GOT3 (cell line): ENCODE measurements around the gene UNCX.

ENCODE experiments used
- DNase-seq: peaks from one replicate; lab custom pipeline; 2025; ENCODE audit warnings: mixed read lengths; lab: John Stamatoyannopoulos, UW

Gene UNCX

DNA sequence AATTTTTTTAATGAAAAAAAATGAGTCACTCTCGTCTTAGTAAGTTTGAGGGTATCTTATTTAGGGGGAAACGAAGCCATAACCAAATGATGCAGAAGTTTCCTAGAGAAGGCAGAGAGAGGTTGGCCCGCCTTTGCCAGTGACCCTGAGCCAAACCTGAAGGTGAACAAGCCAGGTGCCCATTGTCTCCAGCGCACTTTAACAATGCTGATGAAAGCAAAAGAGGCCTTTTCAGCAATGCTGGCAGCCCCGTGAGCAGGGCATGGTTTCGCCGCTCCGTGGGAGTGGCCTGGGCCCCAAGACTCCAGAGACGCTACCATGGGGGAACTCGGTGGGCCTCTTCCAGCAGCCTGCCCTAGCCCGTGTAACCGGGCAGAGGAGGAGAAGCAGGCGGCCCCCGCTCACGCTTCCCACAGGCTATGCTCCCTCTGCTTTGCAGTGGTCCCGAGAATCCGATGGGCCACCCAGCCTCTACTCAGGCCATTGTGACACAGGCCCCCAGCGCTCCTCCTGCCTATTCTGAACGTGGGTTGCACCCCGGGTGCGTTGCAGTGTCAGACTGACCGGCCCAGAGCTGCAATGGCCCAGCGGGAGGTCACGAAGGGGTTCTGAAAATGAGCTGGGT lies 14.0 kb upstream of the UNCX start:
- DNase-seq: no peak

DNA sequence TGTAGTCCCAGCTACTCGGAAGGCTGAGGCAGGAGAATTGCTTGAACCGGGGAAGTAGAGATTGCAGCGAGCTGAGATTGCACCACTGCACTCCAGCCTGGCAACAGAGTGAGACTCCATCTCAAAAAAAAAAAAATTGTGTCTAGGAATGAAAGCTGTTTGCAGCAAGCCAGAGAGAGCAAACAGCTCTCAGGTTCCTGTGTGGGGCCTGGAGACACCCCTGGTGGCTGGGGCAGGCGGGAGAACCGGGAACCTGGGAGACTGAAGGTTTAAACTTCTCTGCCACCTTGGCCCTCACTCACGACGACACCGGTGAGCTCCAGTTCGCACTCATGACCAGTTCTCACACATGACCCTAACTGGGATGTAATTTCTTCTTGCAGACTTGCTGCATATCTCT lies 13.2 kb upstream of the UNCX start:
- no peak for DNase-seq

DNA sequence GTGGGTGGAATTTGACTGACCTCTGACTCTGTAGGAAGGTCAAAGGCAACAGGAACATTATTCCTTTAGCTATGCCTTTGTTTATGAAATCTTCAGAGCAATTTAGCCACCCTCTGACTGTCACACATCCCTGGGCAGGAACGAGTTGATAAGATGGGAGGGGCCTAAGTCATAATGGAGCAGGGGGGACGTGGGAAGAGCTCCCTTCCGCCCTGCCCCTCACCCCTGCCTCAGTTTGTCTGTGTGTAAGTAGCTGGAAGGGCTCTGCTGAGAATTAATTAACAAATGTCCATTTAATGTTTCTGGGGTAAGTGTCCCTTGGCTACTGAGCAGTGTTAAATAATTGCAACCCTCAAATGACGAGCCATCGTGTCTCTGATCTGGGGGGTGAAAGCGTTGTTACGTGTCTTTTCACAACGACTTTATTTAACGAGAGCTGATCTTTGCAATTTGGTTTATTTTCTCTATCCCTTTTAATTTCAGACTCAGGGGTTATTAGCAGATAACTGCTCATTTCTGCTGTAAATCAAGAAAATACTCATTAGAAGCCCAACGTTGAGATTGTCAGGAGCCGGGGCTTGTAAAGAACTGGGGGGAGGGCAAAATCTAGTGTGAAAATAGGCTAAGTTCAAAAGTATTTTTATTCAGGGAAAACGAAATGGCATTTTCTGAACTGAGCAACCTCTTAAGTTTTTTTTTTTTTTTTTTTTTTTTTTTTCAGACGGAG lies 12.5 kb upstream of the UNCX start:
- DNase-seq: no peak

DNA sequence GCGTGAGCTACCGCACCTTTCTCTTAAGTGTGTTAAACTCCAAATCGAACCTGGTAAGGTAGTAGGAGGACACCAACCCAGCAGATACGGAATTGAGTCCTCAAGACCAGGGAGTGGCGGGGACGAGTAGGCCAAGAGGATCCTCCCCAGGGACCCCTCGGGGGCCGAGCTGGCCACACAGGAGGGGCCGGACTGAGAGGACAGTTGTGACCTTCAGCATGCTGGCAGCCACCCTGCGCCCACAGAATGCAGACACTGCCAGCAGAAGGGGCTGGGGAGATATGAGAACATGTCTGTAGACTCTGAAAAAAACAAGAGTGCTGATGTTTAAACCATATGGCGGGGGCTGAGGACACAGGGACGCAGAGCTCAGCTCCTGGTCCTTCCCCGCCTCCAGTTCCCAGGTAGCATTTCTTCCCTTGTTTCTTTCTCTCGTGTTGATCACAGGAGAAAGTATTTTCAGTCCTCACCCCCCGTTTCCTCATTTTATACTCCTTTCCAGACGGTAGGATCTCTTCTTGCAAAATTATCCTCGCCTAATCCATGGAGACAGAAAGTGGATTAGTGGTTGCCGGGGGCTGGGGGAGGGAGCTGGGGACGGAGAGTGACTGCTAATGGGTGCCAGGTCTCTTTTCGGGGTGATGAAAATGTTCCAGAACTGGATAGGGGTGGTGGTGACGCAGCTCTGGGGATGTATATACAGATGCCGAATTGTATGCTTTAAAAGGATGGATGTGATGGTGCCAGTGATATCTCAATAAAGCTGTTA lies 11.5 kb upstream of the UNCX start:
- no peak for DNase-seq

DNA sequence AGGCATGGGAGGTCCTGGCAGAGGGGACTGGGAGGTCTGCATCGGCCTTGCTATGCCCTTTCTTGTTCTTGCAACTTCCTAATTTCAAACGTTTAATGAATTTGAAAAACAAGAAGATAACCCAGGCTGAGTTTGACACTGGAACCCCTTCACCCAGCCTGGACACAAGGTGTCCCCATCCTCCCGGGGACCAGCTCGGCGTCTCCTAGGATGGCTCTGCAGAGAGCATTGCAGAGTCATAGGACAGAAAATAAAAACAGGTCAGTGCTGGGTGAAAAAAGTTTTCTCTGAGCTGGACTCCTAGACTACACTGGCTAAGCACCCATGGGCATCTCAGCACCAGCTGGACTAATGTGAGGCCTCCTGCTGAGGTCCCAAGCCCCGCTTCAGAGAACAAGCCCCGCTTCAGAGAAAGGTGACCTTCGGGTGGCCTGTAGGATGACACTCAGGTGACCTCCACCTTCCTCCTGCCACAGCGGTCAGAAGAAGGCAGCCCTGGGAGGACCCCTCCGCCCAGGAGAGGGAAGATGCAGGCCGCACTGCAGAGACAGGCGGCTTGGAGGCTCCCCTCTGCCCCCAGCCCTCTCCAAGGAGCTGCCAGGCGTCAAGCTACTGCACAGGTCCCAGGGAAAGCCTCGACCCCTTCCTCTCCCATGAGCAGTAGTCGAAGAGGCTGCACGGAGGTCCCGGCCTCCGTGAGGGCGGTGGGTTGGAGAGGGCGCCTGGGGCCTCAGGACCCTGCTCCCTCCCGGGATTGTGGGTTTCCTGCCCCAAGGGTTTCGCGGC lies 9.3 kb upstream of the UNCX start:
- no peak for DNase-seq

DNA sequence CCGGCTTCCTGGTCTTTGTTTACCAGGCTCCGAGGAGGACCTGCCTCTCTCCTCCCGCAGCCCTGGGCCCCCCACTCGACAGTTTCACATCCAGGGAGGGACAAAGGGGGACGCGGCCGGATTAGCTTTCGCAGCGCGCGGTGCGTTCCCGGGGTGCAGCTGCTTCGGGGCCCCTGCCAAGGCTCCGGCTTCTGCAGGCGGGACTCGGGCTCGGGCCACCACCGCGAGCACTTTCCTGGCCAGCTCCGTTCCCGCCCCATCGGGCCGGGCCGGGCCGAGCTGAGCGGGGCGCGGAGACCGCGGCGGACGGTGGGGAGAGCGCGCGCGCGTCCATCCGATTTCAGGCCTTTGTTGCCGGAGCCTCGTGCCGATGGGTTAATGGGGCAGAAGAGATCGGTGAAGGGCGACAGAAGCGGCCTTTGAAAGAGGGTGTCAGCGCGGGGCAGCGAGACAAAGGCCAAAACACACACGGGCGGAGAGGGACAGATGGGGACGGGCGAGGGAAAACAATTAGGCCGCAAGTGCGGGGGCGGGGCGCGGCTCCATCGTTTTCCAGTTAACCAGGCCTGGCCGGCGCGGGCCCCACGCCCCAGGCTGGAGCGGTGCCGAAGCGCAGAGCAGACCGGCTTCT lies 8.5 kb upstream of the UNCX start:
- no peak for DNase-seq

DNA sequence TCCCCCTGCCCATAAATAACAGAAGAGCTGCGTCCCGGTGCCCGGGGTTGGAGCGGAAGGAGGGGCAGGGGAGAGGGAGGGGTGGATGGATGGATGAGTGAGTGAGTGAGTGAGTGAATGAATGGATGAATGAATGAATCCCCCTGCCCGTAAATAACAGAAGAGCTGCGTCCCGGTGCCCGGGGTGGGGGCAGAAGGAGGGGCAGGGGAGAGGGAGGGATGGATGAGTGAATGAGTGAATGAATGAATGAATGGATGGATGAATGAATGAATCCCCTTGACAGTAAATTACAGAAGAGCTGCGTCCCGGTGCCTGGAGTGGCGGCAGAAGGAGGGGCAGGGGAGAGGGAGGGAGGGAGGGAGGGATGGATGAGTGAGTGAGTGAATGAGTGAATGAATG lies 7.6 kb upstream of the UNCX start:
- DNase-seq: no peak

DNA sequence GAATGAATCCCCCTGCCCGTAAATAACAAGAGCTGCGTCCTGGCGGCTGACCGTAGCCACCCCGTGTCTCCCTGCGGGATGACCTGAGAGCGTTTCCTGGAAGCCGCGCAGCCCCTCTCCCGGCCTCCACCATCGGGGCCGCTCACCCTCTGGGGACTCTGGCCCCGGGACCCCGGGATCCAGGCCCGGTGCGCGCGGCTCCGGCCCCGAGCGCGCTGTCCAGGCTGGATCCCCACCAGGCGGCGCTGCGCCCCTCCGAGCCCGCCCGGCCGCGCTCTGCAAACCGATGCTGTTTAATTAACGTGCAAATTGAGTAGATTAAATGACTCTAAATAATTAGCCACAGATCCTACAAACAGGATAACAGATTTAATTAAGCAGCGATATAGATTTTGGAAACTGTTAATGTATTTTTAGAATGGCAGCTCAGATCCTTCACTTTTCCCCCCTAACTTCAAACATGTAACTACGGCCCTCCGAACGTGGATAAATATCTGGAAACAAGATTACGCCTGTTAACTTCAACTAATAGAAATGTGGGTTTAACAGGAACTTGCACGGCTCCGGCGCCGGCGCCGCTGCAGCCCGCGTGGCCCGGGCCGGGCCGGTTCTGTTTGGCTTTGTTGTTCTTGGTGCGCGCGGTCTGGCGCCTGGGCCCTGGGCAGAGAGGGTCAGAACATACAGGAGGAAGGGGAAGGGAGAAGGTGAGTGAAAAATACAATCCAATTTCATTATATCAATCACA lies 7.1 kb upstream of the UNCX start:
- DNase-seq: no peak

DNA sequence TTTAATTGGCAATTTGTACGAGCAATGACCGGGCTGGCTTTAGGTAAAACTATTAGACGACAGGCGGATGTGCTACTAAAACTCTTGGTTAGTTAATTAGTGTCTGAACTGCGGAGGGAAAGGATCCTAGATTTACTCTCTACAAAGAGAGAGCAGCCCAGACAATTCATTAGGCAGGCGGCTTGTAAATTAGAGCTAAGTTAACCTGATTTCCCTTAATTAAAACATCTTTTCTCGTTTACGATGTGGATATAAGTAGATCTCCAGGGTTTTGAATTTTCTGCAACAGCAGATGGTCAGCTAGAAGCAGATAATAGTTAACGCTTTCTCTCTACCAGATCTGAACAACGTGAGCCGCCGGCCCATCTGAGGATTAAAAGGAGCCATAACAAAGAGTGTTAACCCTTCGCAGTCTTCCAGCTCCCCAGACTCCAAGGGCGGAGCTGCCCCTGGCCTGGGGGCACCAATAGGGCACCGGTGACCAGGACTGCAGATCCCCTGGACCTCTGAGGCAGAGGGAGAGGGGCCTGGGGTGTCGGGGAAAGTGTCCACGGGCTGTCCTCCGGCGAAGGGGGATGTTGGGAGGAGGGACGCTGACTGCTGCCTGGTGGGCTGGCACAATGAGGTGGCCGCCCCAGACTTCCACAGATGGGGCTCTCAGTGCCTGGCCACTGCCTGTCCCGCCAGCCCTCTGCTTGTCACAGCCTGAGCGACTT lies 6.3 kb upstream of the UNCX start:
- no peak for DNase-seq

DNA sequence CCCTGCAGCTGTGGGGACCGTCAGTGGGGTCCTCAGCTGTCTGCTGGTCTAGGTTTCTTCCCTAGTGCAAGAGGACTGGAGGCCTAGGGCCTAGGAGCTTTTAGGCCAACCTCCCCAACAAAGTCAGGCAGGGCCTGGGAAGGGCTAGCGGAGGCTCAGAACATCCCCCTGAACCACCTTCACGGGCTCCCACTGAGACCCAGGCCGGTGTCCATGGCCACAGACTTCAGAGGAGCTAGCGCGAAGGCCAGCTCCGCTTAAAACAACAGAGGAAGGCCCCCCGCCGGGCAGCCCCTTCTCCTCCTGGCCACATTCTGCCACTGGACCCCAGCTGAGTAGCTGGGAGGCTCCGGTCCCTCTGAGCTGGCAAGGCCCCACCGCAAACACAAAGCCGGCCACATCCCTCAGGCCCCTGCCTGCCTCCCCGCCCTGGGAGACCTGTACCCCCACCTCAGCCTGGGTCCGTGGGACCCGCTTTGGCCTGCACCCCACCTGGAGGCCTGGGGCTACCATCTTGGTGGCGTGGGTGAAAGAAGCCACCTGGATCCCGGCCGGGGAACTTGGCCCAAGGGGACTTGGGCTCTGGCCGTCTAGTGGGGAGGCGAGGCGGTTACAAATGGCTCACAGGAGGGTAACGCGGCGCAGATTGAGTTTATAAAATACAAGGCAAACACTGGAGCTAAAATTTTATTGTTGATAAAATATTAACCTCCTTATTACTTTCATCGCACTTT lies 5.4 kb upstream of the UNCX start:
- DNase-seq: no peak

DNA sequence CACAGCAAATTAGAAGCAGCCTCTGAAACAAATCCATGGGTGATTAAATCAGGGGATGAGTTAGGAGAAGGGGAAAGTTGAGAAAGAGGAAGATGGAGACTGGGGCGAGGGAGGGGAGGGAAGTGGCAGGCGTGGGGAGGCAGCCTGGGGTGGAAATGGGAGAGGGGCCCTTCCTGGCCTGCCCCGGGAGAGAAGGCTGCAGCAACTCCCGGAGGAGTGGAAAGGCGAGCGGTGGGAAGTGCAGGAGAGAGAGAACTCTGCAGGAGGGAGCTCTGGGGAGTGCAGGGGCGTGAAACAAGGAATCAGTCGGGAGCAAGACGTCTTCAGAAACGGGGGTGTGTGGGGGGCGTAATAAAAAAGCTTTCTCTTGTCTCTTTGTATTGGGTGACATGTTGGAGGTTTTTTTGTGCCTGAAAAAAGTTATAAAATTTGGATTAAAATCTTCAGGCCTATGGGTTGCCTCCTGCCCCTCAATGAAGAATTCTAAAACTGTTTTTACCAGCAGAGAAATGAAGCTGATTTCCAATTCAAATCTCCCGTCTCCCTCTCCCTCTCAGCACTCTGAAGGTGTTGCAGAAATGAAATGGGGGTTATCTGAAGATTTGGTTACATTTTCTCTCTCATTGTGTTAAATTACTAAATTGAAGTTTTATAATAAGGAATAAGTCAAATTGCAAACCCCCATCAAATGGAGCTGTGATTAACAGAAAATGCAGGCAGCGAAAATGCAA lies 4.7 kb upstream of the UNCX start:
- no peak for DNase-seq

DNA sequence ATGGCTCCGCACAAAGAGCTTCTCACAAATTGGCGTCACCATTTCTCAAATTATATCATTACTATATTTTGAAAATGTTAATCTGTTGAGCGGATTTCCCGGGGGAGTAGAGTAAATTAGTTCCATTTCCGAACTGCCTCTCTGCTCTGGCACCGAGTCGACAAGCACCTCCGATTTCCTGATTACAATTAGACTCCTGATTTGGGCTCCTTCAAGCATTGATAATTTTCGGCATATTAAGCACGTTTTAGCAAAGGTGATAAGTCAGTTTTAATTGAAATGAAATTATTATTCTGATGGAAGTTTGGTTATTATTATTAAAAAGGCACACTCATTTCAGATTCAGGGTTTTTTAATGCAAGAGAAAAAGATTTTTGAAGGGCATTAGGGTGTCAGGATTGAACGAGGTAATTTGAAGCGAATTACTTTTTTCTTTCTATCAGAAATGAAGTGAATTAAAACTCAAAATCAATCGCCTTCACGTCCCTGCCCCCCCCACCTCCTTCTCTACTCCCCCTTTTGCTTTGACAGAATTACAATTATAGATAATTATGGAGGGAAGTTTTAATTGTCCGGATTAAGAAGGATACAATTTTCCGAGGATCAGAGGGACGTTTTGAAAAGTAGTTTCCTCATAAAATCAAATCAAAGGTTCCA lies 4.0 kb upstream of the UNCX start:
- DNase-seq: no peak

DNA sequence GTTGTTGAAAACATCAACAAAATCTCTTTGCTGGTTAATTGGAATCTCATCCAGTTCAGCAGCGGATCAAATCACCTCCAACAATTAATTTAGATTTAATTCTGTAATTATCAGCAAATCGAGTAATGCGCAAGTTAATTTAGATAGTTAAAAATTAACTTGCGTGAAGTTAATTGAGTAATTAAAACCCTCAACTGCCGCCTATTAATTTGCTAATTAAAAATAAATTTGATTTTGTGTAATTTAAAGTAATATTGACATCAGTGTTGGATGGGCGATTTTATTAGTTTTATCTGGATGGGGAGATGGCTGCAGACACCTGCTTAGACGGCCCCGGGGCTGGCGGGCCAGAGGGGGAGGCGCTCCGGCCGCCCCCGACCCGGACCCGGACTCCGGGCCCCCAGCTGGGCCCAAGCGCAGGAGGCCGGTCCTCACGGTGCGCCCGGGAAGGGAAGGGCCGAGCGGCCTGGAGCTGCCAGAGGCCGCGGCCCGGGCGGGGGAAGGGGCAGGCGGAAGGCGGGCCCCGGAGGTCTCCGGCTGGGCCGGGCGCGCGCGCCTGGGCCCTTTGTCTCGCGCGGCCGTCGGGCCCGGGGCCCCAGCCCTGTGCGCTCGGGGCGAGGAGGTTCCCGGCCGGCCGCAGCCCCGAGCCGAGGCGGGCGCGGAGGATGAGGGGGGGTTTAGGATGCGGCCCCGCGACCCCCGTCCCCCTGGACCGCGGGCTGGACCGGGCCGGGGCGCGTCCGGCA lies 3.3 kb upstream of the UNCX start:
- no peak for DNase-seq

DNA sequence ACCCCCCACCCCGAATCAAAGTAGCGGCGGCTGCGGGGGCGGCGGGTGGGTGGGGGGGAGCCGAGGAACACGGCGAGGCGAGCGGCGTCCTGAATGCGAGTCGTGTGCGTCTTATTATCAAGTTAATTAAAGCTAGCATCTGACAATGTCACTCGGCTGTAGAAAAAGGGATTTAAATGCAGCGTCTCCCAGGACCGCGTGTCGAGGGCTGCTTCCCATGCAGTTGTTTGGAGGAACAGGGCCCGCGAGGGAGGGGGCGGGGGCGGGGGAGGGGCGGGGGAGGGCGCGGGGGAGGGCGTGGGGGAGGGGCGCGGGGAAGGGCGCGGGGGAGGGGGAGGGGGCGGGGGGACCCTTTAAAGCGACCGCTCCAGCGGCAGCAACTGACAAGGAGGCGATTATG lies 2.7 kb upstream of the UNCX start:
- no peak for DNase-seq

DNA sequence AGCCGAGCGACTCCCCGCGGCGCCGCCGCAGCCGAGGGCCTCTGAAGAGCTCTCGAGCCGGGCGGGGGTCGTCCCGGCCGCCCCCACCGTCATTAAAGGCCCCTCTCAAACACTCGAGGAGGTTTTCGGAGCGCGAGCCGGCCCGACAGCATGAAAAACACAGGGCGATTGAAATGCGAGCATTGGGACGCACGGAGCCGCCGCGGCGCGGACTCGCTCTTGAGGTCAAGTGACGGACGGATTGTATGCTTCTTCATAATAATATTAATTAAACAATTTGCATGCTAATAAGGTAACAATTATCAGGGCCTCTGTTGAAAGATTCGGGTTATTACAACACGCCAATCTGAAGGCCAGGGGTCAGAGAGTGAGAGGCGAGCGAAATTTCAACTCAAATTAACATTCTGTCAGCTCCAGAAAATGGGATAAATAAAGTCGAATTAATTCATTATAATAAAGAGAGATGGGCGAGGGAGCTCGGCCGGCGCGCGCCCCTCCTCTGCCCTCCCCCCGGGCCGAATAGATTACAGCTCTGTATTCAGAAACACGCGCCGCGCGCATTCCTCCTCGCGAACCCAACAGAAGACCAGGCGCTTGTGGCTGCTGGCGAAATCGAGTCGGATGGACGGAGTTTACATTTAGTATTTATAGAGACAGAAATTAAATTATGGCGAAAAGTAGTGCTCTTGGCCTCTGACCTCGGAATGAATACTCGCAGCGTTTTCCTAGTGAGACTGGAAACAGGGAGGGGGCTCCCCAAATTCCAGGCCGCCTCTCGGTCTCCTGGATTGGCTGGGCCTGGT lies 2.1 kb upstream of the UNCX start:
- no peak for DNase-seq

DNA sequence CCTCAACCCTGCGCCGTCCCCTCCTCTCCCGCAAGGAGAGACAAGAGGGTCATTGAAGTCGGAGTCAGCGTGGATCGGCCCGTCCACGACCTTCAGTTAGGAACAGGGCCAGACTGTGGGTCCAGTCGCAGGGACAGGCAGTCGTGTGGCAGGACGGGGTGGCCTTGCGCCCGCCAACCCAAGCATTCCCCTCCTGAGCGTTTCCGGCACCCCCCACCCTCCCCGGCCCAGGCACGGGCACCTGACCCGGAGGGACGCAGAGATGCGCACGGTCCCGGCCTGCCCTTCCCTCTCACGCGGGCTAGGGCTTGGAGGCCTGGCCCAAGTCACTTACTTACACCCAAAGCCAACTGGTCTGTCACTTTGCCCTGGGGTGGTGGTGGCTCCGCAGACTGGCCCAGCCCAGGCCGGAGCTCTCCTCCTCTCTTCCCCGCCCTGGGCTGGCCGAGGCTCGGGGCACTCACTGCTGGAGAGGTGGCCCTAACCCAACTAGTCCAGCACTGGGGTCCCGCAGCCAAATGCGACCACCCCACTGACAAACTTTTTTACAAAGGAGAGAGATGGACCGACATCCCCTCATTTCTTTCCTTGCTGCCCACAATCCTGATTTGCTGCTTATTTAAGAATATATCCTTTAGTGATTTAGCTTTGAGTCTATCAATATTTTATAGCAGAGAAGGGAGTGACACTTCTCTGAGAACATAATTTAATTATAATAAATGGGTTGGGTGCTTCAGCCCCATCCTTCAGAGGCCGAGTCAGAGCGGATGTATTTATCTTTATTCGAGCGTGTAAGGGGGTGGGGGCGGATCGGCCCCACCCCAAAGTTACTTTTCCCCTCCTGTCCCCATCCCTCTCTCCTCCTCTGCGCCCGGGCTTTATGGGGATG lies 1.2 kb upstream of the UNCX start:
- no peak for DNase-seq
